SK-N-SH treated with all-trans-retinoic acid at 6 μM for 48 hours (cell line): Measurements from ENCODE around the gene COPS8.

Experiments used
- ARNTL ChIP-seq: fragments of 450-650 bp; formaldehyde crosslinking; IDR thresholded peaks from 2 replicates; pipeline ENCODE4 v1.5.0; 2020; ENCODE audit warnings: low read depth, mild to moderate bottlenecking, moderate library complexity, borderline replicate concordance
- ESRRG ChIP-seq: fragments of 250-450 bp; sonication (Bioruptor Pico); IDR thresholded peaks from 2 replicates; pipeline ENCODE4 v1.6.1; 2021; ENCODE audit warnings: mild to moderate bottlenecking
- RARB ChIP-seq: fragments of 250-450 bp; sonication (Bioruptor Pico); IDR thresholded peaks from 2 replicates; pipeline ENCODE4 v1.8.0; 2021; ENCODE audit warnings: mild to moderate bottlenecking, moderate library complexity
- ZFP3 ChIP-seq: fragments of 250-450 bp; sonication (Bioruptor Pico); IDR thresholded peaks from 2 replicates; pipeline ENCODE4 v1.5.0; 2020; ENCODE audit warnings: mild to moderate bottlenecking, moderate library complexity
- ZFP30 ChIP-seq: fragments of 450-650 bp; formaldehyde crosslinking; IDR thresholded peaks from 2 replicates; pipeline ENCODE4 v1.5.0; 2022; ENCODE audit warnings: mild to moderate bottlenecking, moderate library complexity
- ZNF70 ChIP-seq: fragments of 450-650 bp; formaldehyde crosslinking; IDR thresholded peaks from 2 replicates; pipeline ENCODE4 v1.5.0; 2020; ENCODE audit warnings: mild to moderate bottlenecking, moderate library complexity
- TF ChIP-seq, protein P1 (sequence below): fragments of 250-450 bp; sonication (Bioruptor Pico); IDR thresholded peaks from 2 replicates; pipeline ENCODE4 v1.8.0; 2020; ENCODE audit warnings: mild to moderate bottlenecking, moderate library complexity, borderline replicate concordance

DNA sequence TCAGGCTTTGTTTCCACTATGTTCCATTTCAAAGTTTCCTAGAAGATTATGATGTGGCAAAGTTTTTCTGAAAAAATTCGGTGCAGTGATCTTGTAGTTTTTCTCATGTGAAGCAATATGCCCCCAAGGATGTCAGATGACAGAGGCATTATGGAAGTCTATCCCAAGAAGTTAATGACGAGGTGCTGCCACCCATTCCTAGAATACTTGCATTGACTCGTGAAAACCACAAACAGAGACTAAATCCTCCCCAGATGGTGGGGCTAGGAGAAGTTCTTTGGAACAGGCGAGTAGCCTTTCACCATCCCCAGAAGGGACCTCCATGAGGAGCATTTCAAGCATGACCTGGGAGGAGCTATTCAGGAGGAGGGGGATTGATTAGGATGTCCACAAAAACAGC lies 40.2 kb upstream of the COPS8 start:
- TF ChIP-seq, protein P1, sequence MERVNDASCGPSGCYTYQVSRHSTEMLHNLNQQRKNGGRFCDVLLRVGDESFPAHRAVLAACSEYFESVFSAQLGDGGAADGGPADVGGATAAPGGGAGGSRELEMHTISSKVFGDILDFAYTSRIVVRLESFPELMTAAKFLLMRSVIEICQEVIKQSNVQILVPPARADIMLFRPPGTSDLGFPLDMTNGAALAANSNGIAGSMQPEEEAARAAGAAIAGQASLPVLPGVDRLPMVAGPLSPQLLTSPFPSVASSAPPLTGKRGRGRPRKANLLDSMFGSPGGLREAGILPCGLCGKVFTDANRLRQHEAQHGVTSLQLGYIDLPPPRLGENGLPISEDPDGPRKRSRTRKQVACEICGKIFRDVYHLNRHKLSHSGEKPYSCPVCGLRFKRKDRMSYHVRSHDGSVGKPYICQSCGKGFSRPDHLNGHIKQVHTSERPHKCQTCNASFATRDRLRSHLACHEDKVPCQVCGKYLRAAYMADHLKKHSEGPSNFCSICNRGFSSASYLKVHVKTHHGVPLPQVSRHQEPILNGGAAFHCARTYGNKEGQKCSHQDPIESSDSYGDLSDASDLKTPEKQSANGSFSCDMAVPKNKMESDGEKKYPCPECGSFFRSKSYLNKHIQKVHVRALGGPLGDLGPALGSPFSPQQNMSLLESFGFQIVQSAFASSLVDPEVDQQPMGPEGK (CRISPR knock-in tag): no peak
- TF ChIP-seq ZNF70 (CRISPR knock-in tag) (no peak), ARNTL (CRISPR knock-in tag) (no peak), ESRRG (no peak), ZFP30 (CRISPR knock-in tag) (no peak), ZFP3 (no peak), RARB (no peak)
